Erythroblast (primary cell): ENCODE data around the gene CAND2.
"Not testable (repeated sequence)": the region's sequence is repeated elsewhere in the genome, so short reads cannot be mapped to it uniquely, and the experiment has no call there.

ENCODE experiments used
- DNase-seq, 2 experiments: peaks; one replicate each; lab custom pipeline; 2025; lab: John Stamatoyannopoulos, UW
- GATA1 ChIP-seq: IDR thresholded peaks from 2 replicates; pipeline ENCODE4 v1.6.1; 2011; ENCODE audit warnings: low read depth, mild to moderate bottlenecking, control low read depth, low read length, moderate library complexity
- POLR2A ChIP-seq: IDR thresholded peaks from 2 replicates; pipeline ENCODE4 v1.6.1; 2011; ENCODE audit warnings: mild to moderate bottlenecking, low read length

CAND2 gene

GRCh38 chr3:12777171-12777570 lies 19.3 kb upstream of the CAND2 start:
- DNase-seq, result no peak
- TF ChIP-seq POLR2A (no peak), GATA1 (no peak)

GRCh38 chr3:12780751-12781150 lies 15.7 kb upstream of the CAND2 start:
- TF ChIP-seq GATA1 (no peak), POLR2A (no peak)
- DNase-seq, result no peak

- peak; percentile 23 to 27 for DNase-seq
- no peak for TF ChIP-seq GATA1
- TF ChIP-seq POLR2A, result no peak
Measured at GRCh38 chr3:12782172-12782815, 14.2 kb upstream of the CAND2 start.

- TF ChIP-seq GATA1 (no peak), POLR2A (no peak)
Measured at GRCh38 chr3:12785096-12785495, 11.4 kb upstream of the CAND2 start.

GRCh38 chr3:12787346-12787745 lies 9.1 kb upstream of the CAND2 start:
- DNase-seq, result peak; percentile 59 to 72

More at GRCh38 chr3:12785096-12785495, 11.4 kb upstream of the CAND2 start:
- DNase-seq, result no peak

GRCh38 chr3:12787967-12788690 lies 8.4 kb upstream of the CAND2 start:
- DNase-seq, result not testable (repeated sequence)

GRCh38 chr3:12791430-12791829 lies 5.0 kb upstream of the CAND2 start:
- no peak for DNase-seq

GRCh38 chr3:12793701-12794100 lies 2.8 kb upstream of the CAND2 start:
- no peak for TF ChIP-seq POLR2A
- TF ChIP-seq GATA1, result no peak

More at GRCh38 chr3:12791430-12791829, 5.0 kb upstream of the CAND2 start:
- TF ChIP-seq GATA1 (no peak), POLR2A (no peak)

GRCh38 chr3:12797124-12797891 lies 828 bp downstream of the CAND2 start:
- DNase-seq, result no peak
- no peak for TF ChIP-seq POLR2A
- no peak for TF ChIP-seq GATA1

More at GRCh38 chr3:12793701-12794100, 2.8 kb upstream of the CAND2 start:
- no peak for DNase-seq

GRCh38 chr3:12797892-12798558 lies 1.5 kb downstream of the CAND2 start:
- DNase-seq, result no peak
- TF ChIP-seq GATA1 (no peak), POLR2A (no peak)

- TF ChIP-seq POLR2A (no peak), GATA1 (no peak)
- DNase-seq, result no peak
Measured at GRCh38 chr3:12798559-12799179, 2.2 kb downstream of the CAND2 start.

GRCh38 chr3:12799525-12800440 lies 3.3 kb downstream of the CAND2 start:
- DNase-seq, result no peak
- TF ChIP-seq POLR2A, result no peak
- no peak for TF ChIP-seq GATA1

GRCh38 chr3:12803371-12803770 lies 6.9 kb downstream of the CAND2 start:
- TF ChIP-seq POLR2A (no peak), GATA1 (no peak)
- no peak for DNase-seq
